MCF 10A (cell line): ENCODE data around the gene AMIGO1. TPM values are rescaled to one million over a fixed set of nuclear protein-coding genes. Genes with fewer than 3 reads are reported as not detected.

ENCODE experiments used
- BruUV-seq: library from RNA; stranded (reverse); fragments of 400-500 nt; replicated peaks from 2 replicates; lab custom pipeline; 2021; lab: Mats Ljungman, UMichigan
- CTCF ChIA-PET: fragments of 300-600 bp; sonication (Branson Sonifier 250); formaldehyde crosslinking; extraction: SDS; loops from one replicate; lab custom pipeline; 2021; ENCODE audit warnings: antibody characterized with exemption, inconsistent platforms; lab: Yijun Ruan, JAX
- POLR2A ChIA-PET: fragments of 300-600, 350-650 bp; sonication (Branson Sonifier 250); formaldehyde crosslinking; extraction: SDS; loops from one replicate; lab custom pipeline; 2020; ENCODE audit warnings: antibody characterized with exemption, inconsistent platforms; lab: Yijun Ruan, JAX
- DNase-seq: peaks from one replicate; pipeline ENCODE4 v3.0.0-alpha.2; 2018; ENCODE audit not compliant: unreplicated experiment
- H3K27ac Mint-ChIP-seq: one replicate; pipeline ENCODE4 v1.8.0; 2022; ENCODE audit warnings: mild to moderate bottlenecking, low read depth, mixed read lengths; ENCODE audit not compliant: unreplicated experiment
- H3K27me3 Mint-ChIP-seq: one replicate; pipeline ENCODE4 v1.8.0; 2022; ENCODE audit warnings: mixed read lengths; ENCODE audit not compliant: insufficient read depth, unreplicated experiment
- H3K36me3 Mint-ChIP-seq: one replicate; pipeline ENCODE4 v1.8.0; 2022; ENCODE audit warnings: mild to moderate bottlenecking, moderate library complexity, mixed read lengths; ENCODE audit not compliant: insufficient read depth, unreplicated experiment
- H3K4me1 Mint-ChIP-seq: one replicate; pipeline ENCODE4 v1.8.0; 2022; ENCODE audit warnings: mixed read lengths; ENCODE audit not compliant: insufficient read depth, unreplicated experiment
- H3K4me3 Mint-ChIP-seq: one replicate; pipeline ENCODE4 v1.8.0; 2022; ENCODE audit warnings: mild to moderate bottlenecking, moderate library complexity, mixed read lengths; ENCODE audit not compliant: unreplicated experiment
- H3K9me3 Mint-ChIP-seq: one replicate; pipeline ENCODE4 v1.8.0; 2022; ENCODE audit warnings: mixed read lengths; ENCODE audit not compliant: unreplicated experiment
- CTCF ChIP-seq: fragments of 200-600 bp; IDR thresholded peaks from one replicate; pipeline ENCODE4 v1.8.0; 2022; ENCODE audit warnings: antibody characterized with exemption, mild to moderate bottlenecking; ENCODE audit not compliant: unreplicated experiment
- intact Hi-C: fragments of 100-400 bp; cut with micrococcal nuclease; formaldehyde crosslinking; loops from 2 replicates; pipeline ENCODE4 v1.14.1; 2022
- total RNA-seq: library from RNA; stranded (reverse); gene quantifications from 2 replicates; pipeline ENCODE4 v1.2.3, GENCODE V29; 2022

Gene AMIGO1
- total RNA-seq, 1 experiment from 2014 or later, result 0.21 TPM

- peak; percentile 92 for TF ChIP-seq CTCF
- H3K9me3 Mint-ChIP-seq, result no peaks in the 10 kb centered on the region
- peaks cover 18% of the 10 kb centered on the region for H3K36me3 Mint-ChIP-seq
- peak within 1 kb of the TSS; percentile 75 for H3K27ac Mint-ChIP-seq
- H3K4me3 Mint-ChIP-seq, result peak within 1 kb of the TSS; percentile 98
- intact Hi-C loops, result loop anchor here (1.0 to 5.0 kb wide), 2 partner anchors 38 to 67 kb away; partner anchors contain the start of gene PSMA5
- POLR2A ChIA-PET, result interaction anchor here (0.7 to 5.6 kb wide), 12 partner anchors 10 to 802 kb away, joined by 3 to 38 read pairs (median 4); partner anchors contain the start of genes ATXN7L2, PRPF38B and PSMA5
- CTCF ChIA-PET, result interaction anchor here (0.6 to 40.0 kb wide), 27 partner anchors 10 to 578 kb away, joined by 3 to 1071 read pairs (median 3); partner anchors contain the start of genes AMIGO1, AMPD2, ATXN7L2 and GNAT2
- H3K27me3 Mint-ChIP-seq, result no peaks in the 10 kb centered on the region
- no peaks in the 10 kb centered on the region for H3K4me1 Mint-ChIP-seq
- peak; percentile 80 for DNase-seq
- BruUV-seq, result no TSS peak
Measured at GRCh38 chr1:109493805-109494539, 15.6 kb downstream of the AMIGO1 start, which contains the start of gene CYB561D1. CYB561D1 (plus strand) TSS chr1:109494094; CDS start chr1:109494140, 46 bp downstream.

- DNase-seq, result no peak
- intact Hi-C loops, result loop anchor here (5.0 kb wide), 1 partner anchor 66 kb away; the partner anchor contains the start of gene PSMA5
- H3K9me3 Mint-ChIP-seq, result no peaks in the 10 kb centered on the region
- H3K36me3 Mint-ChIP-seq, result peaks cover 20% of the 10 kb centered on the region
- H3K4me1 Mint-ChIP-seq, result no peaks in the 10 kb centered on the region
- no peak for TF ChIP-seq CTCF
- H3K4me3 Mint-ChIP-seq, result peak overlapping the region; percentile 98
- no TSS peak for BruUV-seq
- POLR2A ChIA-PET, result interaction anchor here (0.6 to 5.6 kb wide), 11 partner anchors 9 to 801 kb away, joined by 3 to 38 read pairs (median 4); partner anchors contain the start of genes ATXN7L2, PRPF38B and PSRC1
- CTCF ChIA-PET, result interaction anchor here (0.6 to 40.0 kb wide), 21 partner anchors 9 to 578 kb away, joined by 3 to 1071 read pairs (median 3); partner anchors contain the start of genes AMIGO1, AMPD2, ATXN7L2 and GNAT2
- no peak overlapping the region for H3K27ac Mint-ChIP-seq
- H3K27me3 Mint-ChIP-seq, result no peaks in the 10 kb centered on the region
Measured at GRCh38 chr1:109493227-109493626, 16.3 kb downstream of the AMIGO1 start.

- ChIA-PET CTCF (interaction anchor here (0.6 to 40.0 kb wide), 20 partner anchors 8 to 578 kb away, joined by 3 to 1071 read pairs (median 4); partner anchors contain the start of genes AMIGO1, AMPD2, ATXN7L2 and GNAT2), POLR2A (interaction anchor here (1.0 to 5.6 kb wide), 5 partner anchors 23 to 210 kb away, joined by 3 to 38 read pairs (median 4); partner anchors contain the start of gene PSRC1)
- intact Hi-C loops, result loop anchor here (5.0 kb wide), 1 partner anchor 65 kb away; the partner anchor contains the start of gene PSMA5
- Mint-ChIP-seq H3K9me3 (no peaks in the 10 kb centered on the region), H3K27ac (no peak overlapping the region), H3K27me3 (no peaks in the 10 kb centered on the region), H3K4me3 (no peak overlapping the region), H3K4me1 (no peaks in the 10 kb centered on the region), H3K36me3 (peaks cover 23% of the 10 kb centered on the region)
- no TSS peak for BruUV-seq
- DNase-seq, result no peak
- TF ChIP-seq CTCF, result no peak
Measured at GRCh38 chr1:109492779-109493178, 16.7 kb downstream of the AMIGO1 start.
